IPS DF 6.9 (cell line): ENCODE measurements around the gene SMG6.

ENCODE experiments used
- DNase-seq: peaks from one replicate; pipeline ENCODE4 v3.0.0-alpha.2; 2013; ENCODE audit warnings: low read depth, low spot score
- H3K27ac ChIP-seq: one replicate; pipeline ENCODE4 v1.5.1; 2013; ENCODE audit warnings: low read length, control low read depth
- H3K27me3 ChIP-seq: 2 replicates; pipeline ENCODE4 v1.6.1; 2013; ENCODE audit warnings: mild to moderate bottlenecking, low read length; ENCODE audit not compliant: control insufficient read depth, insufficient read depth
- H3K36me3 ChIP-seq: 2 replicates; pipeline ENCODE4 v1.6.1; 2013; ENCODE audit warnings: low read length; ENCODE audit not compliant: control insufficient read depth, insufficient read depth
- H3K4me1 ChIP-seq: 2 replicates; pipeline ENCODE4 v1.6.1; 2013; ENCODE audit warnings: low read length; ENCODE audit not compliant: control insufficient read depth, insufficient read depth
- H3K4me3 ChIP-seq: 2 replicates; pipeline ENCODE4 v1.5.1; 2013; ENCODE audit warnings: mild to moderate bottlenecking, low read length
- H3K9me3 ChIP-seq: 2 replicates; pipeline ENCODE4 v1.6.1; 2013; ENCODE audit warnings: low read length, inconsistent platforms; ENCODE audit not compliant: control insufficient read depth, insufficient read depth
- WGBS: extraction: QIAGEN DNeasy Blood & Tissue Kit; methylation state at CpG from one replicate; pipeline ENCODE4 v1.1.7; 2013; ENCODE audit warnings: mixed read lengths, missing lambda C conversion rate; ENCODE audit not compliant: insufficient read length, insufficient coverage; 5-methylcytosine and 5-hydroxymethylcytosine counted together

The SMG6 gene

DNA sequence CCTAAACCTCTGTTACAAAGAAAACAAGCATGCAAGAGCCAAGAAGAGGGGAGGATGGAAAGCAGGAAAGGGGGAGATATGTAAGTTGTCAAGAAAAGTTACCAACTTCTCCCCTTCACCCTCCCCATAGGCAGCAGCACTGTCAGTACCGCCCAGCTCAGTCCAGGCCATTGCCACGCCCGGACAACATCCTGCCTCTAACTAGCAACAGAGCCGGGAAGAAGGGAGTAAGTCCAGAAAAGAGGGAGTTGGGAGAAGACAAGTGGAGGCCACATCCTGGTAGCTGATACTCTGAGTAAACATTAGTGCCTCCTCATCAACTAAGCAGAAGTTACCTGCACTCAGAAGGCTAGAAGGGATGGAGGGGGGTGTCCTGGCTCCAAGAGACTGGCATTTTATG is 113.6 kb downstream of the SMG6 start:
- no peaks in the 10 kb centered on the region for H3K9me3 ChIP-seq
- H3K27ac ChIP-seq, result no peak overlapping the region
- no CpG with 5 or more reads among the region's 4 CpGs for WGBS
- H3K36me3 ChIP-seq, result peaks cover 3% of the 10 kb centered on the region; the same call in 1 of the 2 replicates
- no peaks in the 10 kb centered on the region; the same call in 1 of the 2 replicates for H3K4me1 ChIP-seq
- no peaks in the 10 kb centered on the region for H3K27me3 ChIP-seq
- DNase-seq, result no peak
- H3K4me3 ChIP-seq, result no peak overlapping the region

DNA sequence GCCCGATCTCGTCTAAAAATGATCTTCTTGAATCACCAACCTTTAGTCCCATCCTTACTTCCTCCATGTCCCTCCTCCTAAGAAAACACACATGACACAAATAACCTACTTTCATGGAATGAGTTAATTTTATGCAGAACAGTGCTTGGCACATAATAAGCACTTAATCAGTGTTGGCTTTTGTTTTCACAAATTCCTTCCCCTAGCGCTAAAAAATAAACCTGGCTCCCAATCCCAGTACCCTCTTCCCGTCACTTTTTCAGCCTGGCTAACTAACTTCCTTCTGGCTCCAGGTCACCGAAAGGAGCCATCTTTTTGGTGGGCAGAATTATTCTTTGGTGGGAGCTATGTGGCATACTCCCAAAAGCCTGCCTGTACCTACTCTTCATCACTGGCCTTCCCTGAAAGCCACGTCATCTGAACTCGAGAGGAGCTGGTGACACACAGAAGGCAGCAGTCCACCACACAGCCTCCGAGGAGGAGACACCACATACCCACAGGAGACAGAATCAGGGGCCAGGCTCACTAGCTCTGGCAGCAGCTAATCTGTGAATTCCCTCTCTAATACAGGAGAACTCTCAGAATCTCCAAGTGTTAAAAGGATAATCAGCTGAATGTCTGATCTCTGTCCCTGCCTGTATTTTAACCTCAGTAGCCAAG is 114.5 kb downstream of the SMG6 start:
- no peak for DNase-seq
- H3K4me3 ChIP-seq, result no peak overlapping the region
- H3K36me3 ChIP-seq, result peaks cover 3% of the 10 kb centered on the region; the same call in 1 of the 2 replicates
- H3K27me3 ChIP-seq, result no peaks in the 10 kb centered on the region
- H3K4me1 ChIP-seq, result no peaks in the 10 kb centered on the region
- no peaks in the 10 kb centered on the region for H3K9me3 ChIP-seq
- WGBS, result no CpG with 5 or more reads among the region's 8 CpGs
- no peak overlapping the region for H3K27ac ChIP-seq

DNA sequence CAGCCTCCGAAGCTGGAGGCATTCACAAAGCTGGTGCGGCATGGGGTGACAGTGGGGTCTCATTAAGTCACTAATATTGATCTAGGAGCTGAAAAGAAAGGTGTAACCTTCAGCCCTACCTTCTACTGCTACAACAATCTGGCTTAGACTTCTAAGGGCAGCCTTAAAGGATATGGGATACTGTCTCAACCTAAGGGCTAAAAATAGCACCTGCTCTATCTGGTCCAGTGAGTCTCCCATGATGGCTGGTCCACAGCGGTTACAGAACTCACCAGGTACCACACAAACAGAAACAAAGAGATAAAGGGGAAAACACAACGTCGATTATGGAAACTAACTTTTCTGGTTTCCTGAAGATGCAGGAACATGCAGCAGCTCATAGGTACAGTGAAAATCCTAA is 115.8 kb downstream of the SMG6 start:
- H3K27me3 ChIP-seq, result no peaks in the 10 kb centered on the region
- no peak overlapping the region for H3K4me3 ChIP-seq
- no CpG with 5 or more reads among the region's 5 CpGs for WGBS
- H3K9me3 ChIP-seq, result no peaks in the 10 kb centered on the region
- H3K36me3 ChIP-seq, result peaks cover 3% of the 10 kb centered on the region; the same call in 1 of the 2 replicates
- no peak overlapping the region for H3K27ac ChIP-seq
- no peaks in the 10 kb centered on the region for H3K4me1 ChIP-seq
- DNase-seq, result no peak

DNA sequence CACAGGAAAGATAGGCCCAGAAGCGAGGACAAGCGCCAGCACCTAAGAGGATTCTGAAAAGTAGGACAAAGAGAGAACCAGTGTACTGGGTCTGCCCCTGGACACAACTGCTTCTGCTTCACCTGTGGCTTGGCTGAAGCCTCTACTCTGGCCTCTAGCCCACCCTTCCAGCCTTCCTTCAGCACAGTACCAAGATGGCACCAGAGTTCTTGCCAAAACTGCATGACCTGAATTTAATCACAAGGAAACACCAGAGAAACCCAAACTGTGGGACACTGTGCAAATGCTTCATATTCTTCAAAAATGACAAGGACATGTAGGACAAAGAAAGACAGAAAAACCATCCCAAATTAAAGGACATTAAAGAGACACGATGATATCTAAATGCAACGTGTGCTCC is 116.6 kb downstream of the SMG6 start:
- H3K36me3 ChIP-seq, result peaks cover 3% of the 10 kb centered on the region; the same call in 1 of the 2 replicates
- no peaks in the 10 kb centered on the region for H3K9me3 ChIP-seq
- no peaks in the 10 kb centered on the region for H3K27me3 ChIP-seq
- no CpG with 5 or more reads among the region's 4 CpGs for WGBS
- no peak for DNase-seq
- H3K27ac ChIP-seq, result no peak overlapping the region
- no peaks in the 10 kb centered on the region for H3K4me1 ChIP-seq
- H3K4me3 ChIP-seq, result no peak overlapping the region

DNA sequence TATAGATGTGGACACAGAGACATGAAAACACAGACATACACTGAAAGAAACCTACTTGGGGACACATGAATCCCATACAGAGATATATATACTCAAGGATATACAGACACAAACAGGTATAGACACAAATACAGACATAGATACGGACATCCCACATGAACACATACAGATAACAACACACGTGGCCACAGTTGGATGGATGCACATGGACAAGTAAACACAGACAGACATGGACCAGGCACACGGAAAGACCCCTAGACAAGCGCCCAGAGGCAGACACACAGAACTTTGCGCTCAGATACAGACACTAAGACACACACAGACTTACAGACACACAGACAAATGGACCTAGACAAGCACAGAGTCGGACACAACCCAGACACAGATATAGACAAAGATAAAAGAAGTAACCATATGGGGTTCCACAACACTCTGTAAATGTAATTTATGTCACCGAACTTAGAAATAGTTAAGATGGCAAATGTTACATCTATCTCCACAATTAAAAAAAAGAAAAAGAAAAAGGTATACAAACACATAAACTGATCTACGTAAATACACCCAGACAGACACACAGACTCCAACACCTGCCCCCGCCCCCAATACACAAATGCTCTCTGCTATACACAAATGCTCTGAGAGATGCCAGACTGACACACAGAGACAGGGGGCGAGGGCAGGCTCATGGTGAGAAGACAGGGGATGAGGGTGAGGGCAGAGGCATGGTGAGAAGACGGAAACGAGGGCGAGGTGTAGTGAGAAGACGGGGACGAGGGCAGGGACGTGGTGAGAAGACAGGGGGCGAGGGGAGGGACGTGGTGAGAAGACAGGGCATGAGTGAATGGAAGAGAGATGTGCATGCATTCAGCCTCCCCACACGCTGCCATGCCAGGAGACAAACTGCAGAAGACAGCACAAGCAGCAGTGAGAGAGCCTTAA is 118.3 kb downstream of the SMG6 start:
- H3K36me3 ChIP-seq, result peaks cover 3% of the 10 kb centered on the region; the same call in 1 of the 2 replicates
- peaks cover 4% of the 10 kb centered on the region; the same call in 1 of the 2 replicates for H3K4me1 ChIP-seq
- H3K4me3 ChIP-seq, result no peak overlapping the region
- DNase-seq, result no peak
- H3K9me3 ChIP-seq, result no peaks in the 10 kb centered on the region
- no peak overlapping the region for H3K27ac ChIP-seq
- H3K27me3 ChIP-seq, result no peaks in the 10 kb centered on the region
- WGBS, result 100% methylated on average over 4 of the region's 19 CpGs

DNA sequence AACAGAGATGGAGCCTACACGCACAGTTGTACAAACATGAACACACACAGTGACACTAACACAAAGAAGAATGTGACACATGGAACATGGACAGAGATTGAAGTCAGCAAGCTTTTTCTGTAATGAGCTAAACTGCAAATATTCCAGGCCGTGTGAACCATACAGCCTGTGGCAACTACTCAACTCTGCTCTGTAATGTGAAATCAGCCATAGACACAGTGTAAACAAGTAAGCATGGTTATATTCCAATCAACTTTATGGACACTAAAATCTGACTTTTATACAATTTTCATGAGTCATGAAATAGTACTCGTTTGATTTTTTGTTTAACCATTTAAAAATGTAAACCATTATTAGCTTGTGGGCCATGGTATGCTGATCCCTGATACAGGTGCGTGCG is 120.2 kb downstream of the SMG6 start:
- no peak overlapping the region for H3K4me3 ChIP-seq
- WGBS, result no CpG with 5 or more reads among the region's 5 CpGs
- H3K36me3 ChIP-seq, result peaks cover 3% of the 10 kb centered on the region; the same call in 1 of the 2 replicates
- H3K4me1 ChIP-seq, result peaks cover 4% of the 10 kb centered on the region; the same call in 1 of the 2 replicates
- H3K27ac ChIP-seq, result no peak overlapping the region
- H3K27me3 ChIP-seq, result no peaks in the 10 kb centered on the region
- H3K9me3 ChIP-seq, result no peaks in the 10 kb centered on the region
- no peak for DNase-seq

DNA sequence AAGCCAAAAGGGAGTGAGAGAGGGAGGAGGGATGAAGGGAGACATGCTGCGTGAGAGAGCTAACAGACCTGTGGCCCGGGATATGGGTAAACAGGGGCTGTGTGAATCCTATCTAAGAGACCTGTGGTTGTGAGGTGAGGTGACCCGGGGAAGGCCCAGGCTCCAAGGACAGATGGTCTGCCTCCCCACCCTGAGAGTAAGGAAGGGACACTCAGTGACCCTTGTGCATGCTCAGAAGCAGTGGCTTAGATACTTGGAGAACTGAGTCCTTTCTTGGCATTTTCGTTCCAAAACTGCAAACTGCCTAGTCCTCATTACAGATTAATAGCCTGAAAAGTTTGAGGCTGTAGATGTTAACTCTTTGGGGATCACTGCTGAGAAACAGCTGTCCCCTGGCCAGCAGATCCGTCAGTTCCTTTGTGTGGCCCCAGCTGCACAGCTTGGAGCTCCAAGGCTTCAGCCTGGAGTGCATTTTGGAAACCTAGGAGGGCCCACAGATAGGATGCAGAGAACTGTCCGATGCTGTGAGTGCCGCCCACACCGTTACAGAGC is 121.6 kb downstream of the SMG6 start:
- no peak overlapping the region for H3K4me3 ChIP-seq
- no peak for DNase-seq
- no CpG with 5 or more reads among the region's 8 CpGs for WGBS
- peaks cover 4% of the 10 kb centered on the region; the same call in 1 of the 2 replicates for H3K4me1 ChIP-seq
- H3K27me3 ChIP-seq, result no peaks in the 10 kb centered on the region
- peaks cover 3% of the 10 kb centered on the region; the same call in 1 of the 2 replicates for H3K36me3 ChIP-seq
- H3K27ac ChIP-seq, result no peak overlapping the region
- H3K9me3 ChIP-seq, result no peaks in the 10 kb centered on the region

DNA sequence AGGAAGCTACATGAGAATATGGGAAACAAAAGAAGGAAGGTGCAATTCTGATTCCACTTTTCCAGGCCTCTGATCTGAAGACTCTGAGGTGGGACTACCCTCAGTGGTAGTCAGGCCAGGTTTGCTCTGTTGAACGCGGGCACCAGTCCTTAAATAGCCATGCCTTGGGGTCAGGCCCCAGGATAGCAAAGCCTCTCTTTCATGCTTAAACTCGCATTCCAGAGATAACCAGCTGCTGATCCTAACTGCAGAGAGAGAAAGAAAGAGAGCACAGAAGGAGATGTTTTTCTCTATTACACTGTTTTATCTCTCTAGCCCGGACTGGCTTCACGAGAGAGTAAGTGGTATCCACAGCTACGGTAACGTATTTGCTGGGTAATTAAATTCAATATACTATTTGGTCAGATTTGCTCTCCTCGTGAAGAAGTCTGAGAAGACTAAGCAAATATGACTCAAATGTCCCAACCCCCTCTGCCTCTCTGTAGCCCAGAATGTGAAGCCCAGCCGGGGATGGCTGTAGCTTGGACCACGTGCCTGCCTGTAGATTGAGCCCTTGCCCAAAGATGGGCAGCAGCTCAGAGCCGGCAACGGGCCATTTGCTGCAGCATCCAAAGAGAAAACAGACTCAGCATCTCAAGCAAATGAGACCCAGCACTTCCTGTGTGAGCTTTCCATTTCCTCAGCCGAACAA is 122.2 kb downstream of the SMG6 start:
- WGBS, result no CpG with 5 or more reads among the region's 13 CpGs
- DNase-seq, result no peak
- H3K36me3 ChIP-seq, result peaks cover 3% of the 10 kb centered on the region; the same call in 1 of the 2 replicates
- H3K27ac ChIP-seq, result no peak overlapping the region
- H3K27me3 ChIP-seq, result no peaks in the 10 kb centered on the region
- no peaks in the 10 kb centered on the region for H3K9me3 ChIP-seq
- H3K4me1 ChIP-seq, result peaks cover 4% of the 10 kb centered on the region; the same call in 1 of the 2 replicates
- H3K4me3 ChIP-seq, result no peak overlapping the region

DNA sequence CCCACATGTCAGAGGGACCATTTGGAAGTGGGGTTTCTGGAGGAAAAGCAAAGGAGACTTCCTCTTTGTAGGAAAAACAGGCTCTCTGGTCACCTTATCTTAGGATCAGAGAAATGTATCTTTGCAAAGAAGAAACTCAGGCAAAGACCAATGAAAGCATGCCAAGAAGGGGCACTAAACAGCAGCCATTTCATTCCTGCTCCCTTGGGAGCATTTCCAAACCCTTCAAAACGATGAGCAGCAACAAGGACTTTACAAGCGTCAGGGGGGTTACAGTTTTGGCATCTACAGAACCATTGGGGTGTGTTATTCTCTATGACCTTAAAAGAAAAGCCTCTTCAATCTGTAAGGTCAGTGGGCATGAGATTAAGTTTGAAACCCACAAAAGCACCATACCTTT is 122.8 kb downstream of the SMG6 start:
- H3K4me1 ChIP-seq, result peaks cover 4% of the 10 kb centered on the region; the same call in 1 of the 2 replicates
- no peak overlapping the region for H3K27ac ChIP-seq
- no CpG with 5 or more reads among the region's 2 CpGs for WGBS
- H3K4me3 ChIP-seq, result no peak overlapping the region
- no peak for DNase-seq
- H3K27me3 ChIP-seq, result no peaks in the 10 kb centered on the region
- H3K36me3 ChIP-seq, result peaks cover 3% of the 10 kb centered on the region; the same call in 1 of the 2 replicates
- H3K9me3 ChIP-seq, result no peaks in the 10 kb centered on the region
